IMR-90 (cell line): ENCODE data around the gene EPB41L4A.

Source experiments
- CEBPB ChIP-seq: IDR thresholded peaks from 2 replicates; pipeline ENCODE4 v1.6.1; 2012; ENCODE audit warnings: low read depth, low read length, improper control_type of control experiment
- CHD1 ChIP-seq: IDR thresholded peaks from 2 replicates; pipeline ENCODE4 v1.6.1; 2012; ENCODE audit warnings: low read depth, low read length, improper control_type of control experiment
- CTCF ChIP-seq: conservative IDR thresholded peaks from 2 replicates; pipeline ENCODE4 v1.5.1; 2012; ENCODE audit warnings: mild to moderate bottlenecking, low read depth, low read length, improper control_type of control experiment
- MAFK ChIP-seq: IDR thresholded peaks from 2 replicates; pipeline ENCODE4 v1.6.1; 2012; ENCODE audit warnings: low read depth, low read length, improper control_type of control experiment
- USF2 ChIP-seq: fragments of 150-350 bp; IDR thresholded peaks from 2 replicates; pipeline ENCODE4 v1.6.1; 2017; ENCODE audit warnings: mild to moderate bottlenecking, antibody characterized with exemption, low read length, low read depth

- TF ChIP-seq CHD1 (no peak), CTCF (no peak), USF2 (no peak), MAFK (no peak), CEBPB (no peak)
These were observed 85.7 kb downstream of the EPB41L4A start for GRCh38 chr5:112333331-112333781.
